GM21528 (cell line): ENCODE results near the gene RAF1.

Source experiments
- ATAC-seq: cut with Tn5 transposase; IDR thresholded peaks from one replicate; pipeline ENCODE4 v1.9.1; 2021; ENCODE audit warnings: mild to moderate bottlenecking, moderate library complexity; ENCODE audit not compliant: unreplicated experiment, low FRiP score

RAF1 gene

GRCh38 chr3:12603969-12604368 lies 59.9 kb downstream of the RAF1 start:
- no peak for ATAC-seq

DNA sequence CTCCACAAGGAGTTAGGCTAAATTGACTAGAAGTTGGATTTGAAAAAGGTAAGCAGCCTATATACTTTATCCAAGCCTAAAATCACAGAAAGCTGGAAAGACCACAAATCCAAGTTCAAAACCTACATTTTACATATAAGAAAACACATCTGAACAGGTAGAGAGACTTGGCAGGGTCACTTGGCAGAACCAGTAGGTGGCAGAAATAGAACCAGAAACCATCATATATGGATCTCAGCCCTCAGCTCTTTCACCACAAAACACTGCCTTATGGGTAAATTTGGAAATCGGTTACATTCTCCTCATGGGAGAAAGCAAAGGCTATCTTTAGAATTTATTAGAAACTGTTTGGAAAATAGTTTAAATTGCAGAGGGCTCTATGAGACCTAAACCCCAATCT lies 62.8 kb downstream of the RAF1 start:
- ATAC-seq: no peak

- ATAC-seq: no peak
Measured at GRCh38 chr3:12598890-12599289, 65.0 kb downstream of the RAF1 start.

DNA sequence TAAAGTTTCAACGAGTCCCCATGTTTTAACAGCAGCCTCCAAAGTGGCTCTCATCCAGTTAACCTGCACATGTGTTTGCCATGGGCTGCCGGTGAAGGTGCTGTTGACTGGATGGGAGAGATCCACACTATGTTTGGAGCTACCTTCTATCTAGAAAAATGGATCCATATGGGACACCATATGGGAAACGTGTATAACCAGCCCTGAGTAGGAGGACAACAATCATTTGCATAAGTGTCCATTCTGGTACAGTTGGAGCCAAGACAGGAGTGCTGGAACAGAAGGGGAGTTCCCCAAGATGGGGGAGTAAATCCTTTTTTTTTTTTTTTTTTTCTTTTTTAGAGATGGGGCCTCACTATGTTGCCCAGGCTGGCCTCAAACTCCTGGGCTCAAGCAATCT lies 70.4 kb downstream of the RAF1 start:
- ATAC-seq: no peak

DNA sequence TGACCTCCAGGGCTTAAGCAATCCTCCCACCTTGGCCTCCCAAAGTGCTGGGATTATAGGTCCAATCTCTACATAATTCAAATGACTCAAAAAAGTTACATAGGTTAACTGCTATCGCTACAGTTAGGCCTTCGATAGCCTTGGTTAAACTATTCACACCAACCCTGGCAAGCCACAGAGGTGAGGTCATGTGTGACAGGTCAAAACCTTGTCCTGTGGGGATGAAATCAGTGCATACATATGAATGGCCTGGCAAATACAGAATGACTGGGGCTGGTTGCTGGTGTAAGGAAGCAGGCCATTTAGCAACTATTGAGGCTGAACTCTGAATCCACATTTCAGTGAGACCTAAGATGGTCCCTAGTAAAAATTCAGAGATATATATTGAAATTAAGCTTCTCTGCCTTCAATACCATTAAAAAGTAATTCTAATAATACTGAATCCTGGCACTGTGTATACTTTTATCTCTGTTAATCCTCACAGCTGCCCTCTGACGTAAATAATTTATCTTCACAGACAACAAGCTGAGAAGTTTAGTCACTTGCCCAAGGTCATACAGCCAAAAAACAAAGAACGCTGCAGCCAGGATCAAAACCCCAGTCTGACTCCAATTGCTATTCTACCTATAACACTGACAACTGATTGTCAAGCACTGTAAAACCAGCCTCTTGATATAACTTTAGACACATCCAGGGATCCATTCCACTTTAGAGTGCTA lies 71.8 kb downstream of the RAF1 start:
- ATAC-seq: no peak

DNA sequence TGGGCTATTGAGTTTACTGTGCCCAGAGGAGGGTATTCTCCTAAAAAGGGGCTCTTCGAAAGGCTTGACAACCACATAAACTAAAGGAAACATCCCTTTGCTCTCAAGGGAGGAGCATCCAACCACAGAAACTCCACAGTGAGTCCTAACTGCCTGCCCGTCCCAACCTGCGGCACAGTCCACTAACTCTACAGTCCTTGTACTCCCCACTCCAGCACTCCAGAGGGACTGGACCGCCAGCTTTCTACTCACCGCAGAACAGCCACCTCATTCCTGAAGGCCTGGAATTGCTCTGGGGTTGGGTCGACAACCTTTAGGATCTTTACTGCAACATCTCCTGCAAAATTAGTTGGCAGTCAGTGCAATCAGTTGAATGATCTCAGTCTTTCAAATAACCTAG lies 72.5 kb downstream of the RAF1 start:
- no peak for ATAC-seq

DNA sequence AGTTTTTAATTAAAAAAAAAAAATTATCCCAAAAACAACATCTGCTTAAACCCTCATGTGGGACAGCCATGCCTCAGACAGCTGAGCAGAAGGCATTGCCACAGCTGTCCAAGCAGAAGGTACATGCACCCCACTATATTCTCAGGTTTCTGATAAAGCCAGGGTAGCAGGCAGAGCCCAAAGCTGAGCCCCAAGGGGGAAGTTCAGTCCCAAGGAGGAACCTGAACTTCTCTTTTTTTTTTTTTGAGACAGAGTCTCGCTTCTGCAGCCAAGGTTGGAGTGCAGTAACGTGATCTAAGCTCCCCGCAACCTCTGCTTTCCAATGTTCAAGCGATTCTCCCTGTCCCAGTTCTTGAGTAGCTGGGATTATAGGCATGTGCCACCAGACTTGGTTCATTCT lies 73.8 kb downstream of the RAF1 start:
- ATAC-seq: no peak

DNA sequence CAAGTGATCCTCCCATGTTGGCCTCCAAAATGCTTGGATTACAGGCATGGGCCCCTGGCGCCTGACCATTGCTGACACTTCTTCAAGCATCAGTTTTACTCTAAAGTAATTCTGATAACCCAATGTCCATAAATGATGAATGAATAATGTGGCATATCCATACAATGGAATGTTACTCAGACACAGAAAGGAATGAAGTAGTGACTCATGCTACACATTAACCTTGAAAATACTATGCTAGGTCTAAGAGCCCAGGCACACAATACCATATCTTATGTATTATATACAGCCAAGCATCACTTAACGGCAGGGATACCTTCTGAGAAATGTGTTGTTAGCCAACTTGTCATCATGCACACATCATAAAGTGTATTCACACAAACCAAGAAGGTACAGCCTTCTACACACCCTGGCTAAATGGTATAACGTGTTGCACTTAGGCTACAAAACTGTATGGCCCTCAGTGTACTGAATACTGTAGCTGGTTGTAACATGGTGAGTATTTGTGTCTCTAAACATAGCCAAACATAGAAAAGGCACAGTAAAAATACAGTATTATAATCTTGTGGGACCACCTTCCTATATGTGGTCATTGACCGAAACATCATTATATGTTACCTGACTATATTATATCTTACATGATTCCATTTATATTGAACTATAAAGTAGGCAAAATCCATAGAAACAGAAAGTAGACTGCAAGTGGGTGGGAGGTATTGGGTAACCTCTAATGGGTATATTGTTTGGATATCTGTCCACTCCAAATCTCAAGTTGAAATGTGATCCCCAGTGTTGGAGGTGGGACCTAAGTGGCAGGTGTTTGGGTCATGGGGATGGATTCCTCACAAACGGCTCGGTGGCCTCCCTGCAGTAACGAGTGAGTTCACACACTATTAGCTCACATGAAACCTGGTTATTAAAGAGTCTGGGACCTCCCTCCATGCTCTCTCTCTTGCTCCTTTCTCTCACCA lies 75.6 kb downstream of the RAF1 start:
- ATAC-seq: no peak

GRCh38 chr3:12586403-12586802 lies 77.5 kb downstream of the RAF1 start:
- no peak for ATAC-seq

DNA sequence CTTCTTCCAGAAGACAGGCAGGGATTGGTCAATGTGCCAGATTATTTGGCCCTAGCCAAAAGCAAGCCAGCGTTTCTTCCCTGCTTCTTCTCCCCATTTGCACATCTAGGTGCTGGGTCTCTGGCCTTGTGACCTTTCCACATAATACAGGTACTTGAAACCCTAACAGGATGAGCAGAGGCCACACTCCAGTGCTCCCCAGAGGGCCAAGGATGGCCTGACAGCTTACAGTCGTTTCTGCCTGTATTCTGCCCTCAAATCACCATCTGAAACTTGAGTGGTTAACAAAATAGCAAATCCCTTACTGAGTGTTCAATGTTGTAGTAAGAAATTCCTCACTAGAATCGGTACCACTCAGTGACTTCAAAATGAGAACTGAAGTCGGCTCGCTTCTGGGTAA lies 77.9 kb downstream of the RAF1 start:
- ATAC-seq: no peak

DNA sequence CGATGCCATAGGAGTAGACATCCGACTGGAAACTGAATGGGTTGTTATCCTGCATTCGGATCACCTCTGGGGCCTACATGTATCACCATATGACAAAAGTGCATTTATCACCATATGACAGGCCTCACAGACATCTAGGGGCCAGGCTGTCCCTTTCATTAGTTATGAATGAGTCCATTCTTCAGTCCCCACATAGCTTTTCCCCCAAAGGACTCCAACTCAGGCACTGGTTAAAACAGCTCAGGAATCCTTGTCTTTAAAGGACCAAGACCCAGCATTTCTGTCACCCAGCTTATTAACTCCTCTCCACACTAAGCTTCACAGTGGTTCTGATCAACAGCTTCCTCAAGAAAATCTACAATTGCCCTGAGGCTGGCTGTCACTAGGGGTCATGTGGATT lies 78.7 kb downstream of the RAF1 start:
- ATAC-seq: no peak

DNA sequence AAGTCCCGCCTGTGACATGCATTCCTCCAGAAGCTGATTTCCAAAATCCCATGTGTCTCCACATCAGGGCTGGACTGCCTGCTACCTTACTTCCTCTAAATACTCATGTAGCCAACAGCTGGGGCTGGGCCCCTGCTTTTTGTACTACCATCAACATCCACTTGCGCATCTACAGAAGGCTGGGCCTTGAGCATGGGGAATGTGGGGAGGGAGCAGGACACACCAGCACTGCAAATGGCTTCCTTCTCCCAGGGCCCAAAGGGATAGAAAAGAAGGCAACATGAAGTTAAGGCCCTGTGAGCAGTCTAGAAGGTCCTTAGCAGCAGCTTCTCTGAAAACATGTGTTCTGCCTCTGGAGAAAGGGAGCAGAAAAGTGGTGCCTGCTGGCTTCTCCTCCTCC lies 79.8 kb downstream of the RAF1 start:
- ATAC-seq: no peak

GRCh38 chr3:12583280-12583679 lies 80.6 kb downstream of the RAF1 start:
- no peak for ATAC-seq

- ATAC-seq: no peak
Measured at GRCh38 chr3:12582730-12583129, 81.2 kb downstream of the RAF1 start.

- ATAC-seq: no peak
Measured at GRCh38 chr3:12579905-12580304, 84.0 kb downstream of the RAF1 start.

- no peak for ATAC-seq
Measured at GRCh38 chr3:12579456-12579855, 84.5 kb downstream of the RAF1 start.

GRCh38 chr3:12578742-12579141 lies 85.2 kb downstream of the RAF1 start:
- no peak for ATAC-seq

DNA sequence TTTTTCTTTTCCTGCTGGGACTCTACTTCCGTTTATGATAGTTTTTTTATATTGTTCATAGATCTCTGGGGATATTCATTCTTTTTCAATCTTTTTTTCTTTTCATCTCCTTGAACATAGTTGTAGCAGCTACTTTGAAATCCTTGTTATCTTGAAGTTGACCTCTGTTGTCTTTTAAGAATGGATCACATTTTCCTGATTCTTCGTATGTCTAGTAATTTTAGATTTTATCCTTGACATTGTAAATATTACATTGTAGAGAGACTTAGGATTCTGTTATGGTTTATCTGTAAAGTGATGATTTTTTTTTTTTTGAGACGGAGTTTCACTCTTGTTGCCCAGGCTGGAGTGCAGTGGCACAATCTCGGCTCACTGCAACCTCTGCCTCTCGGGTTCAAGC lies 86.5 kb downstream of the RAF1 start:
- ATAC-seq: no peak

DNA sequence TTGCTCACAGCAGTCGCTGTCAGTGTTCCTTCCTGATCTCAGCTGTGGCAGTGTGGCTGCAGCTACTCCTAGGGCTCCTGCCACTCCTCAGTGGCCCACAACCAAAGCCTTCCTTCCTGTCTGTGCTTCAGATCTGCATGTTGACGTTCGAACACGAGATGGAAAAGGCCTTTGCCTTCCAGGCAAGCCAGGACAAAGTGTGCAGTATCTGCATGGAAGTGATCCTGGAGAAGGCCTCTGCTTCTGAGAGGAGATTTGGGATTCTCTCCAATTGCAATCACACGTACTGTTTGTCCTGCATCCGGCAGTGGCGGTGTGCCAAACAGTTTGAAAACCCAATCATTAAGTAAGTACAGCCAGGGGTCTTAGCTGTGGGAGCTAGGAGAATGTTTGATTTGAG lies 89.3 kb downstream of the RAF1 start:
- no peak for ATAC-seq

- no peak for ATAC-seq
Measured at GRCh38 chr3:12574131-12574530, 89.8 kb downstream of the RAF1 start.

DNA sequence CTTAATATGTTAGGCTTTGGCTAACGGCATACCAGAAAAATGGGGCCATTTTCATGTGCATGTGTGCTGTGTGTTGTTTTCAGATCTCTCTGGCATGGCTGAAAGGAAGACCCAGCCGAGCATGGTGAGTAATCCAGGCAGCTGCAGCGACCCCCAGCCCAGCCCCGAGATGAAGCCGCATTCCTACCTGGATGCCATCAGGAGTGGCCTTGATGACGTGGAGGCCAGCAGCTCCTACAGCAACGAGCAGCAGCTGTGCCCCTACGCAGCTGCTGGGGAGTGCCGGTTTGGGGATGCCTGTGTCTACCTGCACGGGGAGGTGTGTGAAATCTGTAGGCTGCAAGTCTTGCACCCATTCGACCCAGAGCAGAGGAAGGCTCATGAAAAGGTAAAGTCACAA lies 91.9 kb downstream of the RAF1 start:
- ATAC-seq: no peak

GRCh38 chr3:12569836-12570235 lies 94.1 kb downstream of the RAF1 start:
- no peak for ATAC-seq
